ENCODE data around the gene TEX9. TPM values are rescaled to one million over a fixed set of nuclear protein-coding genes. Genes with fewer than 3 reads are reported as not detected.

Gene TEX9
- total RNA-seq, 1 experiment from 2014 or later, result 4.1 TPM

DNA sequence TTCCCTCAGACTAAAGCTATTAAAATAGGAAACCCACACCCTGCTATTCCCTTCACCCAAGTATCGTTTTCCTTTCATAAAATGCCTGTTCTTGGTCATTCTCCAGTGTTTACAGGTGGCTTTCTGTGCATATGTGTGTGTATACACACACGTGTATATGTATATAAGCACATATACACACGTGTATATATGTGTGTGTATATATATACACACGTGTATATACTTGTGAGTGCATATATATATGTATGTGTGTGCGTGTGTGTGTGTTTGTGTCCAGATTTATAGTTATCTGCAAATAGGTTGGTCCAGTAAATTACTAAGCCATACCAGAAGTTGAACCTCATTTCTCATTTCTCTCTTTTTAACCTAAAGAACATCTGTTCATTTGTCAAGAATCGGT, 15.7 kb upstream of the TEX9 start:
- no peaks in the 10 kb centered on the region for H3K9me3 ChIP-seq (ENCODE audit: control insufficient read depth, insufficient read depth, low read depth, low read length)
- H3K4me3 ChIP-seq (ENCODE audit: low read depth in 2 of 2, low read length in 2 of 2), result no peak overlapping the region
- H3K4me1 ChIP-seq (ENCODE audit: control insufficient read depth, insufficient read depth, low read length), result no peaks in the 10 kb centered on the region
- TF ChIP-seq POLR2AphosphoS5 (IDR thresholded peaks at IDR 0.05; ENCODE audit: low read depth, low read length), result no peak
- no peak for TF ChIP-seq SIN3A (IDR thresholded peaks at IDR 0.05; ENCODE audit: borderline replicate concordance, insufficient read depth, low read depth, low read length)
- TF ChIP-seq, protein P1, sequence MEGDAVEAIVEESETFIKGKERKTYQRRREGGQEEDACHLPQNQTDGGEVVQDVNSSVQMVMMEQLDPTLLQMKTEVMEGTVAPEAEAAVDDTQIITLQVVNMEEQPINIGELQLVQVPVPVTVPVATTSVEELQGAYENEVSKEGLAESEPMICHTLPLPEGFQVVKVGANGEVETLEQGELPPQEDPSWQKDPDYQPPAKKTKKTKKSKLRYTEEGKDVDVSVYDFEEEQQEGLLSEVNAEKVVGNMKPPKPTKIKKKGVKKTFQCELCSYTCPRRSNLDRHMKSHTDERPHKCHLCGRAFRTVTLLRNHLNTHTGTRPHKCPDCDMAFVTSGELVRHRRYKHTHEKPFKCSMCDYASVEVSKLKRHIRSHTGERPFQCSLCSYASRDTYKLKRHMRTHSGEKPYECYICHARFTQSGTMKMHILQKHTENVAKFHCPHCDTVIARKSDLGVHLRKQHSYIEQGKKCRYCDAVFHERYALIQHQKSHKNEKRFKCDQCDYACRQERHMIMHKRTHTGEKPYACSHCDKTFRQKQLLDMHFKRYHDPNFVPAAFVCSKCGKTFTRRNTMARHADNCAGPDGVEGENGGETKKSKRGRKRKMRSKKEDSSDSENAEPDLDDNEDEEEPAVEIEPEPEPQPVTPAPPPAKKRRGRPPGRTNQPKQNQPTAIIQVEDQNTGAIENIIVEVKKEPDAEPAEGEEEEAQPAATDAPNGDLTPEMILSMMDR (IDR thresholded peaks at IDR 0.05), result no peak
- TF ChIP-seq, protein P2, sequence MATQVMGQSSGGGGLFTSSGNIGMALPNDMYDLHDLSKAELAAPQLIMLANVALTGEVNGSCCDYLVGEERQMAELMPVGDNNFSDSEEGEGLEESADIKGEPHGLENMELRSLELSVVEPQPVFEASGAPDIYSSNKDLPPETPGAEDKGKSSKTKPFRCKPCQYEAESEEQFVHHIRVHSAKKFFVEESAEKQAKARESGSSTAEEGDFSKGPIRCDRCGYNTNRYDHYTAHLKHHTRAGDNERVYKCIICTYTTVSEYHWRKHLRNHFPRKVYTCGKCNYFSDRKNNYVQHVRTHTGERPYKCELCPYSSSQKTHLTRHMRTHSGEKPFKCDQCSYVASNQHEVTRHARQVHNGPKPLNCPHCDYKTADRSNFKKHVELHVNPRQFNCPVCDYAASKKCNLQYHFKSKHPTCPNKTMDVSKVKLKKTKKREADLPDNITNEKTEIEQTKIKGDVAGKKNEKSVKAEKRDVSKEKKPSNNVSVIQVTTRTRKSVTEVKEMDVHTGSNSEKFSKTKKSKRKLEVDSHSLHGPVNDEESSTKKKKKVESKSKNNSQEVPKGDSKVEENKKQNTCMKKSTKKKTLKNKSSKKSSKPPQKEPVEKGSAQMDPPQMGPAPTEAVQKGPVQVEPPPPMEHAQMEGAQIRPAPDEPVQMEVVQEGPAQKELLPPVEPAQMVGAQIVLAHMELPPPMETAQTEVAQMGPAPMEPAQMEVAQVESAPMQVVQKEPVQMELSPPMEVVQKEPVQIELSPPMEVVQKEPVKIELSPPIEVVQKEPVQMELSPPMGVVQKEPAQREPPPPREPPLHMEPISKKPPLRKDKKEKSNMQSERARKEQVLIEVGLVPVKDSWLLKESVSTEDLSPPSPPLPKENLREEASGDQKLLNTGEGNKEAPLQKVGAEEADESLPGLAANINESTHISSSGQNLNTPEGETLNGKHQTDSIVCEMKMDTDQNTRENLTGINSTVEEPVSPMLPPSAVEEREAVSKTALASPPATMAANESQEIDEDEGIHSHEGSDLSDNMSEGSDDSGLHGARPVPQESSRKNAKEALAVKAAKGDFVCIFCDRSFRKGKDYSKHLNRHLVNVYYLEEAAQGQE (IDR thresholded peaks at IDR 0.05; ENCODE audit: insufficient read depth in 1 of 2, low read depth in 2 of 2, low read length in 1 of 2), result no peak
- no peak for TF ChIP-seq TCF7L2 (IDR thresholded peaks at IDR 0.05; ENCODE audit: low read depth, low read length)
- intact Hi-C loops (cut with micrococcal nuclease; ENCODE audit: unreplicated experiment), result no loop called here
- ChIA-PET POLR2A (no interaction called here), CTCF (no interaction called here)
- no peak for DNase-seq (ENCODE audit: low read depth, low spot score)
- no peaks in the 10 kb centered on the region for H3K27me3 ChIP-seq (ENCODE audit: control insufficient read depth, insufficient read depth, low read length)
- no peaks in the 10 kb centered on the region for H3K36me3 ChIP-seq (ENCODE audit: control insufficient read depth, insufficient read depth, low read length)
- no TSS peak for BruUV-seq (replicated peaks)
- in situ Hi-C loops (cut with HindIII; ENCODE audit: low pct_unique_long_range_greater_than_20kb, low sequenced_read_pairs), result no loop called here
- no peak for ATAC-seq
- H3K27ac ChIP-seq (ENCODE audit: low read length), result no peak overlapping the region

- ChIA-PET CTCF (no interaction called here), POLR2A (no interaction called here)
- TF ChIP-seq SIN3A (IDR thresholded peaks at IDR 0.05; ENCODE audit: borderline replicate concordance, insufficient read depth, low read depth, low read length), result no peak
- TF ChIP-seq, protein P2 (IDR thresholded peaks at IDR 0.05; ENCODE audit: insufficient read depth in 1 of 2, low read depth in 2 of 2, low read length in 1 of 2), result no peak
- TF ChIP-seq TCF7L2 (IDR thresholded peaks at IDR 0.05; ENCODE audit: low read depth, low read length), result no peak
- no peak for TF ChIP-seq POLR2AphosphoS5 (IDR thresholded peaks at IDR 0.05; ENCODE audit: low read depth, low read length)
- TF ChIP-seq, protein P1 (IDR thresholded peaks at IDR 0.05), result no peak
- no TSS peak for BruUV-seq (replicated peaks)
- Histone ChIP-seq H3K27ac (ENCODE audit: low read length) (no peak overlapping the region), H3K4me1 (ENCODE audit: control insufficient read depth, insufficient read depth, low read length) (no peaks in the 10 kb centered on the region), H3K36me3 (ENCODE audit: control insufficient read depth, insufficient read depth, low read length) (no peaks in the 10 kb centered on the region), H3K27me3 (ENCODE audit: control insufficient read depth, insufficient read depth, low read length) (no peaks in the 10 kb centered on the region), H3K4me3 (ENCODE audit: low read depth in 2 of 2, low read length in 2 of 2) (no peak overlapping the region), H3K9me3 (ENCODE audit: control insufficient read depth, insufficient read depth, low read depth, low read length) (no peaks in the 10 kb centered on the region)
- intact Hi-C loops (cut with micrococcal nuclease; ENCODE audit: unreplicated experiment), result no loop called here
- in situ Hi-C loops (cut with HindIII; ENCODE audit: low pct_unique_long_range_greater_than_20kb, low sequenced_read_pairs), result no loop called here
- DNase-seq (ENCODE audit: low read depth, low spot score) (no peak), ATAC-seq (no peak)
Measured at GRCh38 chr15:56351353-56351752, 13.9 kb upstream of the TEX9 start.

Data from Panc1 (cell line).